Smooth muscle cell (in vitro differentiated cells): Measurements from ENCODE around the gene ZNF578. TPM values are rescaled to one million over a fixed set of nuclear protein-coding genes. Genes with fewer than 3 reads are reported as not detected.

ENCODE experiments used
- DNase-seq: peaks from one replicate; lab custom pipeline; 2025; ENCODE audit not compliant: unreplicated experiment; lab: John Stamatoyannopoulos, UW
- H2AFZ ChIP-seq: fragments of 200-600 bp; sonication (generic); 2 replicates; pipeline ENCODE4 v1.6.0; 2016; ENCODE audit warnings: antibody characterized with exemption, low read depth, mild to moderate bottlenecking
- H3F3A ChIP-seq: fragments of 200-600 bp; sonication (generic); 2 replicates; pipeline ENCODE4 v1.6.0; 2017; ENCODE audit warnings: antibody characterized with exemption, low read depth
- H3K27ac ChIP-seq: fragments of 200-600 bp; sonication (generic); 2 replicates; pipeline ENCODE4 v1.5.1; 2016; ENCODE audit warnings: low read depth, mild to moderate bottlenecking
- H3K27me3 ChIP-seq: fragments of 200-600 bp; sonication (generic); 2 replicates; pipeline ENCODE4 v1.6.1; 2016; ENCODE audit warnings: low read depth, mild to moderate bottlenecking
- H3K36me3 ChIP-seq: fragments of 200-600 bp; sonication (generic); 2 replicates; pipeline ENCODE4 v1.5.1; 2016; ENCODE audit warnings: low read depth
- H3K4me1 ChIP-seq: fragments of 200-600 bp; sonication (generic); 2 replicates; pipeline ENCODE4 v1.5.1; 2016; ENCODE audit warnings: low read depth
- H3K4me2 ChIP-seq: fragments of 200-600 bp; sonication (generic); 2 replicates; pipeline ENCODE4 v1.6.0; 2016; ENCODE audit warnings: mild to moderate bottlenecking
- H3K4me3 ChIP-seq: fragments of 200-600 bp; sonication (generic); 2 replicates; pipeline ENCODE4 v1.5.1; 2016; ENCODE audit warnings: mild to moderate bottlenecking
- H3K79me2 ChIP-seq: fragments of 200-600 bp; sonication (generic); 2 replicates; pipeline ENCODE4 v1.6.0; 2016; ENCODE audit warnings: low read depth, mild to moderate bottlenecking
- H3K9ac ChIP-seq: fragments of 200-600 bp; sonication (generic); 2 replicates; pipeline ENCODE4 v1.6.0; 2016; ENCODE audit warnings: low read depth
- H3K9me3 ChIP-seq: fragments of 200-600 bp; sonication (generic); replicated peaks from 2 replicates; pipeline ENCODE4 v1.5.1; 2016; ENCODE audit warnings: low read depth
- H4K20me1 ChIP-seq: fragments of 200-600 bp; sonication (generic); 2 replicates; pipeline ENCODE4 v1.6.0; 2016; ENCODE audit warnings: low read depth
- WGBS: methylation state at CpG from one replicate; pipeline ENCODE4 v1.1.7; 2016; ENCODE audit warnings: low lambda C conversion rate; 5-methylcytosine and 5-hydroxymethylcytosine counted together
- polyA plus RNA-seq: library from polyadenylated mRNA; unstranded; fragments of >200 nt; fragmentation: Nextera tagmentation; extraction: Ambion mirVana; gene quantifications from 2 replicates; pipeline ENCODE4 v1.2.1, GENCODE V29; 2016
- total RNA-seq: library from RNA; depleted of rRNA; stranded (reverse); fragments of >200 nt; gene quantifications from 2 replicates; pipeline ENCODE4 v1.2.3, GENCODE V29; 2014
- TF ChIP-seq, protein P1 (sequence below): fragments of 200-600 bp; sonication (generic); IDR thresholded peaks from 2 replicates; pipeline ENCODE4 v1.5.1; 2017; ENCODE audit warnings: borderline replicate concordance, mild to moderate bottlenecking, antibody characterized with exemption; ENCODE audit not compliant: insufficient read depth, poor library complexity, severe bottlenecking

Gene ZNF578
- total RNA-seq (0.04 and 0.99 TPM in 2 replicates), polyA plus RNA-seq (0.12 TPM in 1 of 2 replicates, not detected in the other)

DNA sequence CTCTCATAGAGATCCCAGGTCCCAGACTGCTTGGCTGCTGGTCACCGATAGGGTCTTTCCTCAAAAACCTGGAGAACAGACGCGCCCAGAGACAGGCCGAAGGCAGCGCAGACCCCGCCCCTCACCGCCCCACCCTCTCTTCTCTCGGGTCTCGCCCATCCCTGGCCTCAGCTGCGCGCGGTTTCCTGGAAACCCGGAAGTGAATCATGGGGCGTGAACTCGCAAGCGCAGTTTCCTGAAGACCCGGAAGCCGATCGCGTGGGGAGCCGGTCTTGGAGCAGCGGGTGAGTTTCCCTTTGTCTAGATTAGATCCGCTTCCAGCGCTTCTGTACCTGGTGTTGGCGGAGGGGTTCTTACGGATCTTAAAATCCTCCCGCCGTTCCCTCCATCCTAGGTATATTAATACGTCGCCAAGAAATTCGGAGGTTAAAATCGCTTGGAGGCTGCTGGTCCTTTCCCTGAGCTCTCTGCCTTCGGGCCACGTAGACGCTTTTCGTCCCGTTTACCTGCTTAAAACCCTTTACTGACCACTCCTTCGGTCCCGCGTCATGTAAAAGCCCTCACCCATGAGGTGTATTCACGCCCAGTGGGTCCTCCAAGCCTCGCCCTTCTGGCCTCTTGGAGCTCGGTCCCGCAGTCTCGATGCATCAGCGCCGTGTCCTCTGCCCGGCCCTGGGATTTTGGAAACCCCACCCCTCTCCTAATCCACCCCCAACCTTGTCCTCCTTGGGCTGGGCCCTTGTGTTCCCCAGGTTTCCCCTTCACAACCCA, at the start of gene ZNF578:
Gene ZNF578, plus strand, starts transcription at position 230 of the 771 bp plus-strand sequence. CDS start 48,293 bp downstream, outside the sequence.
- no peak within 1 kb of the TSS for H3K4me3 ChIP-seq
- TF ChIP-seq, protein P1, sequence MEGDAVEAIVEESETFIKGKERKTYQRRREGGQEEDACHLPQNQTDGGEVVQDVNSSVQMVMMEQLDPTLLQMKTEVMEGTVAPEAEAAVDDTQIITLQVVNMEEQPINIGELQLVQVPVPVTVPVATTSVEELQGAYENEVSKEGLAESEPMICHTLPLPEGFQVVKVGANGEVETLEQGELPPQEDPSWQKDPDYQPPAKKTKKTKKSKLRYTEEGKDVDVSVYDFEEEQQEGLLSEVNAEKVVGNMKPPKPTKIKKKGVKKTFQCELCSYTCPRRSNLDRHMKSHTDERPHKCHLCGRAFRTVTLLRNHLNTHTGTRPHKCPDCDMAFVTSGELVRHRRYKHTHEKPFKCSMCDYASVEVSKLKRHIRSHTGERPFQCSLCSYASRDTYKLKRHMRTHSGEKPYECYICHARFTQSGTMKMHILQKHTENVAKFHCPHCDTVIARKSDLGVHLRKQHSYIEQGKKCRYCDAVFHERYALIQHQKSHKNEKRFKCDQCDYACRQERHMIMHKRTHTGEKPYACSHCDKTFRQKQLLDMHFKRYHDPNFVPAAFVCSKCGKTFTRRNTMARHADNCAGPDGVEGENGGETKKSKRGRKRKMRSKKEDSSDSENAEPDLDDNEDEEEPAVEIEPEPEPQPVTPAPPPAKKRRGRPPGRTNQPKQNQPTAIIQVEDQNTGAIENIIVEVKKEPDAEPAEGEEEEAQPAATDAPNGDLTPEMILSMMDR, result no peak
- no peaks in the 10 kb centered on the region for H3K36me3 ChIP-seq
- no peaks in the 10 kb centered on the region for H3K79me2 ChIP-seq
- H3K27me3 ChIP-seq, result no peaks in the 10 kb centered on the region
- no peak for DNase-seq
- H2AFZ ChIP-seq, result no peak within 1 kb of the TSS
- H3K4me1 ChIP-seq, result no peaks in the 10 kb centered on the region
- H3K27ac ChIP-seq, result no peak within 1 kb of the TSS
- 94% methylated on average over 48 of the region's 48 CpGs for WGBS
- no peaks in the 10 kb centered on the region for H3F3A ChIP-seq
- no peaks in the 10 kb centered on the region for H3K9me3 ChIP-seq
- no peaks in the 10 kb centered on the region for H4K20me1 ChIP-seq
- H3K9ac ChIP-seq, result no peak within 1 kb of the TSS
- no peak within 1 kb of the TSS for H3K4me2 ChIP-seq

DNA sequence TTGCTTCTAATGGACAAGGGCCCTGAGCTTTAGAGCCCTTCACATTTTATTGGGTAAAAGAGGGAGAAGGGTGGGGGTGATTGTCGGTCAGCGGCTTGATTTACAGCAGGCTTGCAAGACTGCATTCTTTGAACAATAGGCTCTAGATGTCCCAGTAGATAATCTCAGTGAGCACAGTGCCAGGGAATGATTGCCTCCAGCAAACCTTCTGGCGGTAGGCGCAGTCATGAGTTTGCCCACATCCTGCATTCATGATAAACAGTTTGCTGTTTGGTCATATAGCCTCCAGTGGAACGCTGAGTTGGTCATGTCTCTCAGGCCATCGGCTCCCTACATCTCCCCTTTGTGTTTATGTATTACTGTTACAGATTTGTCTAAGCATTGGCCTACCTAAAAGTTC, 43.1 kb upstream of the ZNF578 start:
- Histone ChIP-seq H3F3A (no peaks in the 10 kb centered on the region), H2AFZ (no peak overlapping the region), H3K9me3 (peaks cover 51% of the 10 kb centered on the region), H3K79me2 (no peaks in the 10 kb centered on the region), H3K9ac (no peak overlapping the region), H3K4me2 (no peak overlapping the region), H3K27me3 (no peaks in the 10 kb centered on the region), H3K27ac (no peak overlapping the region), H4K20me1 (no peaks in the 10 kb centered on the region), H3K4me3 (no peak overlapping the region), H3K36me3 (peaks cover 68% of the 10 kb centered on the region), H3K4me1 (no peaks in the 10 kb centered on the region)
- 91% methylated on average over 6 of the region's 6 CpGs for WGBS
- DNase-seq, result no peak
- TF ChIP-seq, protein P1, result no peak

DNA sequence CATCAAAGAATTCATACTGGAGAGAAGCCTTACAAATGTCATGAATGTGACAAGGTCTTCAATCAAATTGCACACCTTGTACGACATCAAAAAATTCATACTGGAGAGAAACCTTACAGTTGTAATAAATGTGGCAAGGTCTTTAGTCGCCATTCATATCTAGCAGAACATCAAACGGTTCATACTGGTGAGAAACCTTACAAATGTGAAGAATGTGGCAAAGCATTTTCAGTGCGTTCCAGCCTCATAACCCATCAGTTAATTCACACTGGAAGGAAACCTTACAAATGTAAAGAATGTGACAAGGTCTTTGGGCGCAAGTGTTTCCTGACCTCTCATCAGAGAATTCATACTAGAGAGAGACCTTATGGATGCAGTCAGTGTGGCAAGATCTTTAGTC, 37.6 kb upstream of the ZNF578 start:
- H3K9ac ChIP-seq, result no peak overlapping the region
- H3K79me2 ChIP-seq, result no peaks in the 10 kb centered on the region
- H2AFZ ChIP-seq, result no peak overlapping the region
- H3K4me2 ChIP-seq, result no peak overlapping the region
- H3K27ac ChIP-seq, result no peak overlapping the region
- no peaks in the 10 kb centered on the region for H4K20me1 ChIP-seq
- H3K36me3 ChIP-seq, result peaks cover 20% of the 10 kb centered on the region
- 93% methylated on average over 5 of the region's 5 CpGs for WGBS
- H3K4me3 ChIP-seq, result no peak overlapping the region
- no peaks in the 10 kb centered on the region for H3K27me3 ChIP-seq
- H3K9me3 ChIP-seq, result peaks cover 41% of the 10 kb centered on the region
- no peaks in the 10 kb centered on the region for H3F3A ChIP-seq
- no peak for DNase-seq
- H3K4me1 ChIP-seq, result no peaks in the 10 kb centered on the region
- TF ChIP-seq, protein P1, result no peak

DNA sequence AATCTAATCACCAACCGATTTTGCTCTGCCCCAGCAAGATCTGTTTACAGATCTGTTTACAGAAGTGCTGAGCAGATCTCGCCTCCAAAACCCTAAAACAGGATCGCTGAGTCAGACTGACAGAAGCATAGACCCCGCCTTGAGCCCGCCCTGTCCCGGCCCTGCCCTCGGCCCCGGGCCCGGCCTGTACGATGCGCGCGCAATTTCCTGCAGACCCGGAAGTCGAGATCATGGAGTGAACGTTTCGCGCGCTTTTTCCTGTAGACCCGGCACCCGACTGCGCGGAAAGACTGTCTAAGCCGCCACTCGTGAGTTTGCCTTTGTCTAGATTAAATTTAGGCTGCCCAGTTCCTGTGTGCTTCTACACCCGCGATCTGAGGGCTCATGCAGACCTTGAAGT, 24.4 kb upstream of the ZNF578 start, which contains the start of gene ZNF534:
Gene ZNF534, plus strand, starts transcription at position 212 of the 400 bp plus-strand sequence. CDS start 2,327 bp downstream, outside the sequence.
- no peak for DNase-seq
- H4K20me1 ChIP-seq, result no peaks in the 10 kb centered on the region
- TF ChIP-seq, protein P1, result no peak
- H3K27me3 ChIP-seq, result no peaks in the 10 kb centered on the region
- H3K4me2 ChIP-seq, result no peak within 1 kb of the TSS
- no peak within 1 kb of the TSS for H3K9ac ChIP-seq
- peaks cover 5% of the 10 kb centered on the region for H3K9me3 ChIP-seq
- WGBS, result 96% methylated on average over 27 of the region's 27 CpGs
- H3K27ac ChIP-seq, result no peak within 1 kb of the TSS
- no peaks in the 10 kb centered on the region for H3K79me2 ChIP-seq
- no peak within 1 kb of the TSS for H2AFZ ChIP-seq
- H3K36me3 ChIP-seq, result no peaks in the 10 kb centered on the region
- no peaks in the 10 kb centered on the region for H3K4me1 ChIP-seq
- H3K4me3 ChIP-seq, result no peak within 1 kb of the TSS
- no peaks in the 10 kb centered on the region for H3F3A ChIP-seq
